ENCODE data around the gene RNU5D-1. TPM values are rescaled to one million over a fixed set of nuclear protein-coding genes. Genes with fewer than 3 reads are reported as not detected.

The RNU5D-1 gene
- total and polyA plus RNA-seq, 2 donors (not counting 1 experiment from before 2014, with no cell fraction given): not detected

- WGBS (ENCODE audit: insufficient coverage): 92% methylated on average over 2 of the region's 3 CpGs
- Mint-ChIP-seq H3K27me3 (no peaks in the 10 kb centered on the region), H3K27ac (no peak overlapping the region), H3K4me3 (no peak overlapping the region), H3K9me3 (ENCODE audit: insufficient read depth) (no peaks in the 10 kb centered on the region), H3K4me1 (peaks cover 45% of the 10 kb centered on the region)
- Histone ChIP-seq H4K20me1 (ENCODE audit: control insufficient read depth, insufficient read depth, low read length, poor library complexity, severe bottlenecking) (no peaks in the 10 kb centered on the region), H3K36me3 (replicated peaks in 1 of 2; ENCODE audit: control extremely low read depth in 1 of 2, control insufficient read depth in 1 of 2, extremely low read depth in 1 of 2, insufficient read depth in 2 of 2, low read length in 1 of 2) (peaks cover 0 to 2% of the 10 kb centered on the region in 2 experiments), H3K79me2 (ENCODE audit: control insufficient read depth, insufficient read depth, low read length) (peaks cover 5% of the 10 kb centered on the region), H3K27me3 (replicated peaks in 1 of 4; ENCODE audit: control extremely low read depth in 1 of 4, control insufficient read depth in 3 of 4, insufficient read depth in 4 of 4, low read length in 3 of 4) (no peaks in the 10 kb centered on the region), H3K27ac (ENCODE audit: low read length in 2 of 2) (no peak overlapping the region), H3K4me2 (replicated peaks; ENCODE audit: low read depth, low read length, poor library complexity, severe bottlenecking) (peak overlapping the region; percentile 65), H3K9me3 (ENCODE audit: control extremely low read depth in 1 of 3, control insufficient read depth in 2 of 3, insufficient read depth in 1 of 3, low read length in 2 of 3) (no peaks in the 10 kb centered on the region), H3K4me1 (ENCODE audit: control insufficient read depth in 2 of 2, insufficient read depth in 2 of 2, low read length in 2 of 2) (peaks cover 44% of the 10 kb centered on the region in 2 donors), H3K9ac (ENCODE audit: low read length) (peak overlapping the region; percentile 32), H2AFZ (ENCODE audit: insufficient read depth, low read depth, low read length, poor library complexity, severe bottlenecking) (no peak overlapping the region), H3K4me3 (ENCODE audit: control extremely low read depth in 1 of 5, extremely low read depth in 1 of 5, insufficient read depth in 1 of 5, low read depth in 2 of 5, low read length in 4 of 5) (no peak overlapping the region)
- POLR2A ChIA-PET: interaction anchor here (0.6 to 1.4 kb wide), 8 partner anchors 17 to 79 kb away, joined by 3 to 8 read pairs (median 4); partner anchors contain the start of genes ARMH1, RPS8 and TMEM53
- no peak for DNase-seq
- ATAC-seq (ENCODE audit: low read depth): no peak
- TF ChIP-seq CTCF (IDR thresholded peaks at IDR 0.05) (no peak), EZH2 (IDR thresholded peaks at IDR 0.05; ENCODE audit: borderline replicate concordance, insufficient read depth, low read depth, low read length, poor library complexity, severe bottlenecking) (no peak)
- CTCF ChIA-PET: interaction anchor here (0.6 to 4.4 kb wide), 15 partner anchors 11 to 63 kb away, joined by 3 to 23 read pairs (median 5); partner anchors contain the start of genes ARMH1, RNU5D-1 and TMEM53
- intact Hi-C loops (cut with micrococcal nuclease): no loop called here
Observed at GRCh38 chr1:44696101-44696500, 34.9 kb downstream of the RNU5D-1 start.

- WGBS (ENCODE audit: insufficient coverage): 100% methylated on average over 3 of the region's 4 CpGs
- no peak overlapping the region for H3K27ac ChIP-seq (ENCODE audit: low read length in 2 of 2)
- H3K9me3 Mint-ChIP-seq (ENCODE audit: insufficient read depth): no peaks in the 10 kb centered on the region
- no peaks in the 10 kb centered on the region for H4K20me1 ChIP-seq (ENCODE audit: control insufficient read depth, insufficient read depth, low read length, poor library complexity, severe bottlenecking)
- TF ChIP-seq CTCF (IDR thresholded peaks at IDR 0.05) (no peak), EZH2 (IDR thresholded peaks at IDR 0.05; ENCODE audit: borderline replicate concordance, insufficient read depth, low read depth, low read length, poor library complexity, severe bottlenecking) (no peak)
- ATAC-seq (ENCODE audit: low read depth) (no peak), DNase-seq (no peak)
- no peak overlapping the region for H3K4me3 Mint-ChIP-seq
- H2AFZ ChIP-seq (ENCODE audit: insufficient read depth, low read depth, low read length, poor library complexity, severe bottlenecking): no peak overlapping the region
- peaks cover 0 to 2% of the 10 kb centered on the region in 2 experiments for H3K36me3 ChIP-seq (replicated peaks in 1 of 2; ENCODE audit: control extremely low read depth in 1 of 2, control insufficient read depth in 1 of 2, extremely low read depth in 1 of 2, insufficient read depth in 2 of 2, low read length in 1 of 2)
- ChIA-PET POLR2A (interaction anchor here (1.1 to 1.4 kb wide), 3 partner anchors 21 to 80 kb away, joined by 3 to 4 read pairs (median 3); partner anchors contain the start of genes ARMH1 and RPS8), CTCF (interaction anchor here (1.0 to 4.4 kb wide), 5 partner anchors 11 to 44 kb away, joined by 3 to 23 read pairs (median 6); no protein-coding TSS in a partner anchor)
- peaks cover 5% of the 10 kb centered on the region for H3K79me2 ChIP-seq (ENCODE audit: control insufficient read depth, insufficient read depth, low read length)
- no peak overlapping the region for H3K4me3 ChIP-seq (ENCODE audit: control extremely low read depth in 1 of 5, extremely low read depth in 1 of 5, insufficient read depth in 1 of 5, low read depth in 2 of 5, low read length in 4 of 5)
- H3K27me3 Mint-ChIP-seq: no peaks in the 10 kb centered on the region
- H3K4me2 ChIP-seq (replicated peaks; ENCODE audit: low read depth, low read length, poor library complexity, severe bottlenecking): peak overlapping the region; percentile 65
- peaks cover 44% of the 10 kb centered on the region in 2 donors for H3K4me1 ChIP-seq (ENCODE audit: control insufficient read depth in 2 of 2, insufficient read depth in 2 of 2, low read length in 2 of 2)
- intact Hi-C loops (cut with micrococcal nuclease): loop anchor here (1.0 kb wide), 1 partner anchor 21 kb away; the partner anchor contains the start of genes ARMH1 and TMEM53
- no peaks in the 10 kb centered on the region for H3K9me3 ChIP-seq (ENCODE audit: control extremely low read depth in 1 of 3, control insufficient read depth in 2 of 3, insufficient read depth in 1 of 3, low read length in 2 of 3)
- no peak overlapping the region for H3K27ac Mint-ChIP-seq
- H3K4me1 Mint-ChIP-seq: peaks cover 45% of the 10 kb centered on the region
- H3K27me3 ChIP-seq (replicated peaks in 1 of 4; ENCODE audit: control extremely low read depth in 1 of 4, control insufficient read depth in 3 of 4, insufficient read depth in 4 of 4, low read length in 3 of 4): no peaks in the 10 kb centered on the region
- no peak overlapping the region for H3K9ac ChIP-seq (ENCODE audit: low read length)
Observed at GRCh38 chr1:44695671-44696070, 35.3 kb downstream of the RNU5D-1 start.
